GM19468 (cell line): ENCODE results near the gene PTPRO.

Experiments
- ATAC-seq: cut with Tn5 transposase; IDR thresholded peaks from one replicate; pipeline ENCODE4 v1.9.1; 2021; ENCODE audit warnings: mild to moderate bottlenecking, moderate library complexity, moderate number of reproducible peaks; ENCODE audit not compliant: unreplicated experiment; ENCODE audit errors: extremely low read depth

Gene PTPRO

DNA sequence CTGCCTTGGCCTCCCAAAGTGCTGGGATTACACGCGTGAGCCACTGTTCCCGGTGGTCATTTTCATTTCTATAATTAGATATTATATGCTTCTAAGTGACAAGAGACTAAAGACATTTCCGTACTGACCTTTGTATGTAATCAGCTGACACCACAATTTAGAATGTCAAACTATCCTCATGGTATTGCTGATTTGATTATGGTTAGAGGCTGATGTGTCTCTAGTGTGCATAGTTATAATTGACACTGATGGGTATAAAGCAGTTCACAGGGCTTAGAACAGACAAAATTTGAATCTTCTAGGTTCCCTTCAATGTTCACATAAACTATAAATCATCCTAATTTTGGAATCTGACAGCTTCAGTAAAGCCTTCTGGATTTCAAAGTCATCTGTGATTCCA, 192.7 kb downstream of the PTPRO start:
- ATAC-seq = no peak

DNA sequence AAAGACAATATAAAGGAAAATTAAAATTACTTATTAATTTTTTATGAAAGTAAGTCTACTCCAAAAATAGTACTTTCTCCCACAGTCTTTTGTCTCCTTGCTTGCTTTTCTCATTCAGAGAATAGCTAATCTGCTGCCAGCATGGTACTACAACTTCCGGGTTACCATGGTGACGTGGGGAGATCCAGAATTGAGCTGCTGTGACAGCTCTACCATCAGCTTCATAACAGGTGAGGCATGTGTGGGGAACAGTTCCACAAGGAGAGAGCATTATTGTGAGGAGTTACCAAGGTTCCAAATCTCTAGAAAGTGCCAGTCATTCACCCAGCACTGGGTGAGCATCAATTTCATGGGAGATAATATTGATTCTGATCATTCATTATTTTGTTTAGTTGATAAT, 197.8 kb downstream of the PTPRO start:
- no peak for ATAC-seq

DNA sequence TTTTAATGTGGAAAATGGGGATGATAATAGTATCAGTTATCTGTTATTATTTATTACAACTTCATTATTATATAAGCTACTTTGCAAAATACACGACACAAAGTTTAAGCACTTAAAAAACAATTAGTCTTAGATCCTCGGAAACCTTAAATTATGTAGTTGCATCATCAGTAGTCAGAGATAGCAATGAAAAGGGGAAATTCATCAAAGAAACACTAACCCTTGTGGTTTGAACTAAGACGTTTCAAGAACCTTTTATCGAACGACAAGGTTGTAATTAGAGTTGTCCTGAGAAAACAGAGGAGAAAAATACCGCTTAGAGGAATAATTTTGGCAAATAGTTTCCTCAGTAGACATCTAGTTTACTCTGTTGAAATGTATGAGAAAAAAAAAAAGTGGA, 198.5 kb downstream of the PTPRO start:
- ATAC-seq = no peak

DNA sequence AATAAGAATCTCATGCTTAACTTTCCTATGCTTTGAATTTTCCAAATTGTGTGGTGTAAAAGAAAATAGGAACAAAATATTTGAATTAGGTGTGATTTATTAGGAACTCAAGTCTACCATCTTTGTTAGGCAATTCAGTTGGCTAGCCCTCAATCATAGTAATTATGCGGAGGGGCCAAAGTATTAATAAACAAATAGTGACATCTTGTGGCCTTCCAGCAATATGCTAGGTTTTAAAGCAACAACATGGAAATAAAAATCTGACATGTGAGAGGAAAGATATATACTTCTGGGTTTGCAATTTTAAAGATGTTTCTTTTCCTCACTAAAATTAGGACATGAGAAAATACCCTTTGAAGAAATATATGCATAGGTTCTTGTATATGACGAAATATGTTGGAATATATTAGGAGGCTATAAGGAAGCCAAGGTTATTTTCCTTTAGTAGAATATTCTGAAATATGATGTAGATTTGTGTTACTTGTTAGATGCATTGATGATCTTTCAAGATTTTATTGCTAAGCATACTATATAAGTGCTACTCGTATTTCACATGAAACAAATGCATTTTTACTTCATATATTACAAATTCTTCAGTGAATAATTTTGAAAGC, 200.4 kb downstream of the PTPRO start:
- ATAC-seq = no peak

DNA sequence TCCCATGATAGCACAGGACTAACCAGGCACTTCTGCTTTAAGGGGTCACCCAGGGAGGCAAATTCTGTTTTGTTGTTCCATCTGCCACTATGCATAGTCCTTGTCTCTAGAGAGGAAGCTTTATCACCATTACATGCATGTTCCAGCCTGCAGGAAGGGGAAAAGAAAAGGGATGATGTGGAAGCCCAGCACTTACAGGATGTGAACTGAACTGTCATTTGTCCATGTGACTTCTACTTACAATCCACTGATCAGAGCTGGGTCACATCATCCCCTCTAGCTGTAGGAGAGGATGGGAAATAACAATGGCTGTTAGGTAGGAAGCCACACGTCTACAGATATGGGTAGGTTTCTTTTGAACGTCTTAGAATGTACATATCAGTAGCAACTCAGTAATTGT, 203.1 kb downstream of the PTPRO start:
- no peak for ATAC-seq

DNA sequence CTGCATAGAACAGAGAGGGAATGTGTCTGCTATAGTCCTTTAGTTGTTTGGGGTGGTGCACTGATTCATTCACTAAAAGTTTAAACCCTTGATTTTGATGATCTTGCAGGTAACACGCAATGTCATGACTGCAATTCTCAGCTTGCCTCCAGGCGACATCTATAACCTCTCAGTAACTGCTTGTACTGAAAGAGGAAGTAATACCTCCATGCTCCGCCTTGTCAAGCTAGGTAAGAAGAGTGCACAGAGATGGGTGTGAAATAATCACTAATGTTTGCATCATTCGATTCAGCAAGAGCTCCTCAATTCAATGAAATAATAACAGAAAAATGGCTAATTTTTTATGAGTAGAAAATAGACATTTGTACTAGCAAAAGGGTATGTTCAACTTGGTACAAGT, 203.7 kb downstream of the PTPRO start:
- ATAC-seq = peak; percentile 99

DNA sequence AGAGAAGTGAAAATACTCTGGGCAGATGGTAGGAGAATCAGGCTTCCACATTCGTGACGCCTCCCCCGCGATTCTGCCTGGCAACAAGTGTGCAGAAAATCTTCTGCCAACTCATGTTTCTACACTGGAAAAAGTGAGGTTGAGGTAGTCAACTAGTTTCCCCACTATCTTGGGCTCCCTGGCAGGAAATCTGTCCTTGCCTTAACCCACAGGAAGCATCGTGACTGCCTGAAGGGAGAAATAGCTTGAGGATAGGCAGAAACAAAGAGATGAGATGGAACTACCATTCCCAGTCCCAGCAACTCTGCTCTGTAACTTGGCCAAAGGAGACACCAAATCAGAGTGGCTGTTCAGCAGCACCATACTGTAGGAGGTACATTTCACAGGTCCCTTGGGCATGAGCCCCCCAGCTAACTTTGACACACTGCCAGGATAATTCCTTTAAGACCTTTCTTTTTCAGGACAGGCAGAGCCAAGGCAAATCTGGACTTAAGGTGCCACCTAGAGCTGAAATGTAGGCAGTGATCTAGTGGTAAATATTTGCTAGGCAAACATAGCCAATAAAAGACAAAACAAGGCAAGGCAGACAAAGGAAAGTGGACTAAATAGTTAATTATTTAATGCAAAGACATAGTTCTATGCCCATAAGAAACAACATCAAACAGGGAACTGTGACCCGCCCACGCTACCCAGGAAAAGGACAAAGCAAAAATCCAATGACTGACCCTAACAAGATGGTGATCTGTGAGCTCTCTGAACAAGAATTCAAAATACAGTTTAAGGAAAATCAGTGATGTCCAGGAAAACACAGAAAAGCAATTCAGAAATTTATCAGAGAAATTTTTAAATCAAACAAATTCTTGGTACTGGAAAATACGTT, 205.1 kb downstream of the PTPRO start:
- no peak for ATAC-seq

DNA sequence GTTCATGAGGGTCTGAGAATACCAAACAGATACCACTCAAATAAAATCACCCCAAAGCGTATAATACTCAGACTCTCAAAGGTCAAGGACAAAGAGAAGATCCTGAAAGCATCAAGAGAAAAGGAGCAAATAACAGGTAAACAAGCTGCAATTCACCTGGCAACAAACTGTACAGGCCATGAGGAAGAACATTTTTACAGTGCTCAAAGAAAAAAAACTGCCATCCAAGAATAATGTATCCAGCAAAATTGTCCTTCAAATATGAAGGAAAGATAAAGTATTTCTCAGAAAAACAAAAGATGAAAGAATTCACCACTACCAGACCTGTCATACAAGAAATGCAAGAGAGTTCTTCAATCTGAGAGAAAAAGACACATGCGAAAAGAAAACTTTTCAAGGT, 206.4 kb downstream of the PTPRO start:
- ATAC-seq = no peak

DNA sequence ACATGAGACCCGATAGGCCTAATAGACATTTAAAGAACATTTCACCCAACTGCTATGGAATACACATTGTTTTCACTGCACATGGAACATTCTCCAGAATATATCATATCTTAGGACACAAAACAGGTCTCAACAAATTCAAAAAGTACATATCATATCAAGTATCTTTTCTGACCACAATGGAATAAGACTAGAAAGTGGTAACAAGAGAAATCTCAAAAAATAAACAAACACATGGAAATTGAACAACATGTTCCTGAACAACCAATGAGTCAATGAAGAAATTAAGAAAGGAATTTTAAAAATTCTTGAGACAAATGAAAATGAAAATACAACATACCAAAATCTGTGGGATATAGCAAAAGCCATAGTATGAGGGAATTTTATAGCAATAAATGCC, 208.1 kb downstream of the PTPRO start:
- ATAC-seq = no peak

DNA sequence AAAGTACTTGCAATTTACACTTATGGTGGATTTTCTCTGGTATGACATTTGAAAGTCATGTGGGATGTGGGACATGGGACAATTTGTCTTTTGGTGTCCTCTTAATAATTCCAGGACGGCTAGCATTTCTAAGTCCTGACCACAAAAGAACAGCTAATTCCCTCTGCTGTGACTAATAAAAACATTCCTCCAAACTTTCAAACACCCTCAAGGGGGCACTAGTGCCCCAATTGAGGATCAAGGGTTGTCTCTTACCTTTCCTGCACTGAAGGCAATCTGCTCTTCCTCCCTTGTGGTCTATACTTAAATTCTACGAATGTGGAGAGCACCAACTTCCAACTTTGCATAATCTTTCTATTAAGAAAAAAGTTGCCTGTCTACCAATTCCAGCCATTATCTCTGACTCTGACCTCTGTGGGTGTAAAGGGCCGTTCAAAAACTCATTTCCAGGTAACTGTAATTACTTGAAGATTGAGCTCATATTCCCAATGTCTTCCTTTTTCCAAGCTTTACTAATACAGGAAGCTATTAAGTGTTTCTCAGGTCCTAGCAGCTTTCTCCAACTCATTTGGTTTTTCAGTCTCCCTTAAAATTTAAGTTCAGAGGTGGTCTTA, 210.2 kb downstream of the PTPRO start:
- peak; percentile 47 for ATAC-seq

DNA sequence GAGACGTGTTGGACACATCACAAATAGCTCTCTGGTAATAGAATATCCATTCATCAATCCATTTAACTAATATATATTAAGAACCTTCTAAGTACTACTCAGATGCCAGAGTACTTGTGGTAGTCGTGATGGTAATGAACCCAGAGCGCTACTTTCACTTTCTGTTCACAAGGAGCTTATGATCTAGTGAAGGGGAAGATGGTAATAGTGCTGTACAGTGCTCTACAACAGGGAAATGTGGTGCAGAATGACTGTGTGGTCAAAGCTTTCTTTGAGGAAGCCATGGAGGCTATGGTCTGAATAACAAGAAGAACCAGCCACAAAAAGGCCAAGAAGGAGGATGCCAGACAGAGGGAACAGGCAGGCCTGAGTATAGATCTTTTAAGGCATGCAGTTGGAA, 212.0 kb downstream of the PTPRO start:
- peak; percentile 76 for ATAC-seq

DNA sequence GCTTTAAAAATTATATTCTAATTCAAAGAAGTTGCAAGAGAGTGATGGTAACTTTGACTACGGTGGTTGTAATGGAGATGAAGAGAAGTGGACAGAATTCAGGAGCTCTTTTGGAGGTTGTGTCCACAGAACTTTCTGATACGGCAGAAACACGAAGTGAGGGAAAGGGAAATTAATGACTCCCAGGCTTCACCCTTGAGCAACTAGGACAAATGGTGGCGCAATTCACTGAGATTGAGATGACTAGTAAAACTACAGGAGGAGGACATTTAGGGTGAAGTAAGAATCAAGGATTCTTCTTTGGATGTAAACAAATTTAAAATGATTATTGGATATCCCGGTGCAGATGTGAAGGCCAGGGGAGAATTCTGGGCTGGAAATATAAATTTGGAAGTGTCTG, 212.6 kb downstream of the PTPRO start:
- ATAC-seq = no peak

DNA sequence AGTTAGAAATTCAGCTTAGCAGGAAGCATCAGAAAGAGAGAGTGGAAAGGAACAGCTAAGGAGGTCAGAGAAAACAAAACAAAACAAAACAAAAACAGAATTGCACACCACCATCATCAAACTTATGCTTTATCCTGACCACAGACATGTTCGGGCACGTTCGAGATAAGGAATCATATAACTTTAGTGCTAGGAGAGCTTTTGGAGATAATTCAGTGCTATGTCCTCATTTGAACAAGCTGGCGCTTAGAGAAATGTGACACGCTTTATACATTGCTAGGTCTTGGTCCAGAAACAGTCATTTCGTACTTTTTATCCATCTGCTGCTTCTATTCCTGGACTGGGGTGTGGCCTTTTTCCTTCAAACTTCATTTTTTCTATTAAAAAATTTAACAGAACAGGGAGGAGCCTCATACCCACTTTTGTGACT, 213.1 kb downstream of the PTPRO start:
- ATAC-seq = no peak

DNA sequence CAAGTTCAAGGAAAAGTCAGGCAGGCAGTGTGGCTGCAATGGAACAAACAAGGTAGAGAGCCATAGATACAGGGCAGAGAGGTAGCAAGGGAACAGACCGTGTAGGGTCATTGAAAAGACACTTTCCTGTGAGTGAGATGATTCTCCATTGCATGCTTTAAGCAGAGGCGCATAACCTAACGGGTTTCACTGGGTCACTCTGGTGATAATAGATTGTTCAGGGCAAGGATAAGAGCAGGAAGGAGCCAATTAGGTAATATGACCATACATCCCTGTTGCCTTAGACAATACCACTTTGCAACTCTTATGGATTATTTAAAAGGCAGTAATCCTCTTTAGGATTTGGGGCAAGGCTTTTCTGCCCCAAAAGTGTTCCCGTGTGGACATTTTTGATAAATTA, 214.1 kb downstream of the PTPRO start:
- ATAC-seq = no peak

DNA sequence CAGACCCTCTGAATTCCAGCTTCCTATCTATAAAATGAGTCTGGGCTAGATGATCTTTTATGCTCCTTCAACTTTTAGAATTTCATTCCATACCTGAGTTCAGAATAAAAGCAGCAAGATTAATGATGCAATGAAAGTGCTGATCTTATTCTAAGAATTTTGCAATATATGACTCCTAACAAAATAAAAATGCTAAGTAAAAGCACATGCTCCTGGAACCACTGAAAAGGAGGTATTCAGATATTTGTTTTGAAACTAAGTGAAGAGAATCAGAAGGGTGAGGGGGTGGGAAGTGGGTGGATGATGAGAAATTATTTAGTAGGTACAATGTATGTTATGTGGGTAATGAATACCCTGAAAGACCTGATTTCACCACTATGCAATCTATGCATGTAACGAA, 216.6 kb downstream of the PTPRO start:
- ATAC-seq = no peak

DNA sequence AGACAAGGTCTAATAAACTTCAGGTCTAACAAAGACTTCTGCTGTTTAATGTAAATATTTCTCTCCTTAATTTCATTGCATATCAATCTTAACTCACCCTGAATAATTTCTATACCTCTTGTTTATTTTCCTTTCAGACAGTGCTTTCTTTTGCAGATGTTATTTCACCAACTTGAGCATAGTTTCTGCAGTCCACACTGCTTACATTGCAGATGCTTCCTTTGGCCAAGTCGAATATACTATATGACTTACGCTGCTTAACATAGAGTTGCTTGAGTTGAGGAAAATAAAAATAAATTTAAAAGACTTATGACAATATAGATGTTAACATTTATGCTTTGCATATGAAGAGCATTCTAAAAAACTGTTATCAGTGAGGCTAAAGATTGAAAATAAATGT, 217.7 kb downstream of the PTPRO start:
- ATAC-seq = no peak

DNA sequence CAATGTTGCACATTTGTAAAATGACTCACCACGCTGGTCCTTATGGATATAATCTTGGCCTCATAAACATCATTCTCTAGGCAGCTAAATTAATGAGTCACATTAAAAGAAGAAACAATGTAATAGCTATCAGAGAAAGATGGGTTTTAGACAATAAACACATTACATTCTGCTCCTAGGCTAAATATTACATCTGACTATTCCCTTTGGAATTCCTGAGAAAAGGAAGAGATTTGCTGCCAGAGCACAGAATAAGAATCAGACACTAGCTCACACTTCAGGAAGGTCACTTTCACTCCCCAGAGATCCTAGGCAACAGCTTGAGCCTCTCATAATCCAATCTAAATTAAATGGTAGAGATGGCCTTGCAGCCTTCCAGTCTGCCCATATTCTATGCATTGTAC, 218.2 kb downstream of the PTPRO start:
- ATAC-seq = no peak

DNA sequence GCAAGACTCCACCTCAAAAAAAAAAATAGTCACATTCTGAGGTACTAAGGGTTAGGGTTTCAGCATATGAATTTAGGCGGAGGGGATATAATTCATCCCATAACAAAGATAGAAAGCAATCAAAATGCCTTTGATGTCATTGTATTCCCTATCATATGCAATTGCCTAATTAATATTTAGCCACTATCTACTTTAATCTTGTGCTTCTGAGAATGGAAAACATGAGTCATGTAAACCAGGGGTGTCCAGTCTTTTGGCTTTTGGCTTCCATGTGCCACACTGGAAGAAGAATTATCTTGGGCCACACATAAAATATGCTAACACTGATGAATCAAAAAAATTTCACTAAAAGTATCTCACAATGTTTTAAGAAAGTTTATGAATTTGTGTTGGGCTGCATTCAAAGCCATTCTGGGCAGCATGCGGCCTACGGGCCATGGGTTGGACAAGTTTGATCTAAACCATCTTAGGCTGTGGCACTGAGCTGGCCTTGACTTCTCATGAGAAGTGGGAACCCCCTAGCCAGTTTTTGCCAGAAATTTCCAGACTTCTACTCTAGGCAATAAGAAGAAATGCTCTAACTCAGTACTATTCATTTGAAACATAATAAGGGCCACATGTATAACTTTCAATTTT, 219.8 kb downstream of the PTPRO start:
- no peak for ATAC-seq

DNA sequence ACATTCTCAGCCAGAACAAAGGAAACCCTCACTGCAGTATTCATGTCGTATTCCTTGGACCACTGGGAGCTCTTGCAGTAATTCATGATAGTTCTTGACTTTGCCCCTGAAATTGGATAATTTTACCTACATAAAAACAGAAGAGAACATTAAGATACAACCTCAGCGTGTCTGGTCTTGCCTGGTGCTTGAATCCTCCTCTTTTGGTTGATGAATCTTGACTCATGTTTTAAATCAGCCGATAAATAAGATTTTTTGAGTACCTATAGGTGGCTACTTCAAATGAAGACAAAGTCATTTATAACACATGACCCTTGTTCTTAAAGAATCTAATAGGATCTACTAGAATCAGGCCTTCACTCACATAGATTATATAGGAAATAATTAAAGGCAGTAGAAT, 221.0 kb downstream of the PTPRO start:
- no peak for ATAC-seq

DNA sequence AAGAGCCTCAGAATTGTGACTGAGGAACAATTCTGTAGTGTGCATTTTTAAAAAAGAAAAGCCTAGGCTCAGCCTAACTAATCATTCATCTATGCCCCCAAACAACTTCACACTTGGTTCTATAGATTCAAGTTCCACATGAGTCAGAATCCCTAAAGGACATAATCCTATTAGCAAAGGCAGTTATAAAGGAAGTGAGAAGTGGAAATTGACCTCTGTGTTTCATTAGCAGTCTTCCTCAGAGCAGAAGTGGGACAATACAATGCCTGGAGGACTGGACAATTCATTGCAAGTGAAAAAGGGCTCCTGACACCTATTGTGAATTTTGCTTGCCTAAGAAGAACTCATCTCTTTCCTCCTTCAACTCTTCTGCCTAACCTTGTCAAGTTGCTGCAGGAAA, 222.3 kb downstream of the PTPRO start:
- no peak for ATAC-seq

DNA sequence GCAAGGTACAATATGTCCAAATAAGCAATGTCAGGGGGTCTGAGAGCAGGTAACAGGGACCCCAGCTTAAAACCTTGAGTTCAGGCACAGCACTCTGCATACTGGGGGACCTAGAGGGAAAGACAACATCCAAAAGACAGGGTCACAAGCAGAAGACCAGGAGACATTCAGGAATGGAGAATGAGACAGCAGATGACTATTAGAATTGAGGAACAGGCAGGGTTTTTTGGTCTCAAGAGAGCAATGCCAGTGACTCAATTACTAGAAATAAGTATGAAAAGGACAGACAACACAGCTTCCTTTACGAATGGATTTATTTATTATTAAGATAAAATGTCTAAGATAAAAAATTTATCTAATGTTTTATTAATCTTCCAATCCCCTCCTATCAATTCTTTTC, 223.0 kb downstream of the PTPRO start:
- no peak for ATAC-seq
